GM12878 (cell line): ENCODE measurements around the gene NFATC1. TPM values are rescaled to one million over a fixed set of nuclear protein-coding genes. Genes with fewer than 3 reads are reported as not detected.

Experiments used
- ATAC-seq: fragments of 200-7000 bp; cut with Tn5 transposase; 3 replicates; pipeline ENCODE4 v1.9.1; 2020; ENCODE audit warnings: mild to moderate bottlenecking, moderate library complexity
- BruUV-seq: library from RNA; stranded (reverse); fragments of 400-500 nt; replicated peaks from 2 replicates; lab custom pipeline; 2021; lab: Mats Ljungman, UMichigan
- CTCF ChIA-PET: fragments of 300-600 bp; sonication (Branson Sonifier 250); formaldehyde crosslinking; extraction: SDS; loops from one replicate; lab custom pipeline; 2021; ENCODE audit warnings: inconsistent platforms; lab: Yijun Ruan, JAX
- POLR2A ChIA-PET: fragments of 350-600 bp; formaldehyde crosslinking; extraction: SDS; loops from one replicate; lab custom pipeline; 2021; ENCODE audit warnings: inconsistent platforms; lab: Charles Lee
- RAD21 ChIA-PET: fragments of 300-600 bp; sonication (Branson Sonifier 250); formaldehyde crosslinking; loops from one replicate; lab custom pipeline; 2023; ENCODE audit warnings: antibody characterized with exemption; ENCODE audit not compliant: unreplicated experiment; lab: Charles Lee
- SMC1A ChIA-PET: fragments of 300-600 bp; sonication (Branson Sonifier 250); formaldehyde crosslinking; loops from one replicate; lab custom pipeline; 2023; ENCODE audit not compliant: unreplicated experiment, uncharacterized antibody; lab: Charles Lee
- DNase-seq: peaks from one replicate; pipeline ENCODE4 v3.0.0-alpha.2; 2011; ENCODE audit warnings: low read depth, low spot score
- FAIRE-seq: peaks from 3 replicates; lab custom pipeline; 2011; peaks lifted over from hg19 to GRCh38; lab: Jason Lieb, UNC
- H2AFZ ChIP-seq: 2 replicates; pipeline ENCODE4 v1.6.0; 2011; ENCODE audit warnings: low read depth, low read length, control low read depth; ENCODE audit not compliant: control insufficient read depth
- H3K27ac ChIP-seq: 2 replicates; pipeline ENCODE4 v1.5.1; 2011; ENCODE audit warnings: control low read depth; ENCODE audit not compliant: control insufficient read depth, insufficient read depth
- H3K27me3 ChIP-seq, 2 experiments: replicated peaks in 1 of 2; 2 replicates each; pipeline versions ENCODE4 v1.6.0 to v1.6.1; 2011; ENCODE audit warnings: low read length in 1 of 2; ENCODE audit not compliant: control insufficient read depth in 2 of 2, insufficient read depth in 2 of 2
- H3K36me3 ChIP-seq, 2 experiments: 2 replicates each; pipeline ENCODE4 v1.5.1; 2011; ENCODE audit warnings: low read length in 1 of 2; ENCODE audit not compliant: control insufficient read depth in 2 of 2, insufficient read depth in 2 of 2
- H3K4me1 ChIP-seq: 2 replicates; pipeline ENCODE4 v1.6.1; 2011; ENCODE audit warnings: mild to moderate bottlenecking, low read length, moderate library complexity, mixed read lengths; ENCODE audit not compliant: control insufficient read depth, insufficient read depth
- H3K4me2 ChIP-seq: 2 replicates; pipeline ENCODE4 v1.6.0; 2011; ENCODE audit warnings: control low read depth; ENCODE audit not compliant: control insufficient read depth, insufficient read depth
- H3K4me3 ChIP-seq: fragments of 200-600 bp; sonication (generic); 2 replicates; pipeline ENCODE4 v1.5.1; 2016
- H3K79me2 ChIP-seq: 2 replicates; pipeline ENCODE4 v1.6.0; 2011; ENCODE audit warnings: low read length; ENCODE audit not compliant: control insufficient read depth, insufficient read depth
- H3K9ac ChIP-seq: 2 replicates; pipeline ENCODE4 v1.8.0; 2011; ENCODE audit warnings: low read length, control low read depth, mixed read lengths; ENCODE audit not compliant: control insufficient read depth, insufficient read depth
- H3K9me3 ChIP-seq: replicated peaks from 3 replicates; pipeline ENCODE4 v1.5.1; 2011; ENCODE audit warnings: mild to moderate bottlenecking, low read length; ENCODE audit not compliant: control insufficient read depth, insufficient read depth
- H4K20me1 ChIP-seq: 2 replicates; pipeline ENCODE4 v1.6.0; 2011; ENCODE audit not compliant: control insufficient read depth, insufficient read depth
- EP300 ChIP-seq, 2 experiments: fragments of 150-350 bp in 1 of 2; IDR thresholded peaks; 2 replicates each; pipeline ENCODE4 v1.6.1; 2011 to 2012; ENCODE audit warnings: low read depth in 2 of 2, low read length in 2 of 2, borderline replicate concordance in 1 of 2, improper control_type of control experiment in 1 of 2, inconsistent platforms in 1 of 2; ENCODE audit not compliant: control insufficient read depth in 1 of 2
- NR2C1 ChIP-seq: fragments of 450-650 bp; IDR thresholded peaks from 2 replicates; pipeline ENCODE4 v1.6.1; 2017; ENCODE audit warnings: antibody characterized with exemption, mild to moderate bottlenecking, moderate library complexity
- POLR2AphosphoS5 ChIP-seq: IDR thresholded peaks from 2 replicates; pipeline ENCODE4 v1.6.1; 2011; ENCODE audit warnings: mild to moderate bottlenecking, low read length, inconsistent platforms
- RBBP5 ChIP-seq: fragments of 200-600 bp; sonication (generic); conservative IDR thresholded peaks from 2 replicates; pipeline ENCODE4 v1.6.1; 2016
- RELB ChIP-seq: fragments of 450-650 bp; IDR thresholded peaks from 2 replicates; pipeline ENCODE4 v1.6.1; 2017; ENCODE audit warnings: low read depth, mild to moderate bottlenecking, moderate library complexity
- SREBF2 ChIP-seq: IDR thresholded peaks from 2 replicates; pipeline ENCODE4 v1.6.1; 2012; ENCODE audit warnings: mild to moderate bottlenecking, low read length
- STAT3 ChIP-seq: IDR thresholded peaks from 2 replicates; pipeline ENCODE4 v1.6.1; 2011; ENCODE audit warnings: low read depth, low read length, improper control_type of control experiment
- YY1 ChIP-seq: IDR thresholded peaks from 2 replicates; pipeline ENCODE4 v1.6.1; 2011; ENCODE audit warnings: low read depth, mild to moderate bottlenecking, low read length
- ZNF217 ChIP-seq: fragments of 450-650 bp; IDR thresholded peaks from 2 replicates; pipeline ENCODE4 v1.6.1; 2017; ENCODE audit warnings: antibody characterized with exemption, mild to moderate bottlenecking
- WGBS: methylation state at CpG from one replicate; pipeline ENCODE4 v1.1.6; 2016; ENCODE audit warnings: low lambda C conversion rate; ENCODE audit not compliant: insufficient replicate concordance, insufficient coverage; ENCODE audit errors: missing lambda C conversion rate; 5-methylcytosine and 5-hydroxymethylcytosine counted together
- in situ Hi-C: fragments of 300-500 bp; cut with MboI; formaldehyde crosslinking; loops from 9 replicates; pipeline ENCODE4 v1.14.3; 2018; ENCODE audit warnings: mixed read lengths
- intact Hi-C: fragments of 100-400 bp; cut with micrococcal nuclease; formaldehyde crosslinking; loops from one replicate; pipeline ENCODE4 v1.14.2; 2022; ENCODE audit not compliant: unreplicated experiment
- polyA plus RNA-seq, 11 experiments: library from polyadenylated mRNA; depleted of rRNA in 4 of 11; unstranded in 6 of 11; stranded (reverse) in 5 of 11; fragments of >200 nt; fragmentation: Nextera tagmentation in 4 of 11; fragmentation: Illumina TruSeq in 1 of 11; extraction: Ambion mirVana in 4 of 11; extraction: Trizol in 1 of 11; gene quantifications; 1 replicate in 1 of 11; 2 replicates in 10 of 11; pipeline versions ENCODE4 v1.2.1 to v1.2.3, GENCODE V29; 2011 to 2016; ENCODE audit warnings: inconsistent platforms in 2 of 11, missing spikeins in 2 of 11, low read depth in 1 of 11
- total RNA-seq, 4 experiments: library from RNA; depleted of rRNA in 3 of 4; stranded (reverse); fragments of >200 nt in 3 of 4; fragmentation: Illumina TruSeq in 1 of 4; extraction: Trizol in 1 of 4; gene quantifications; 2 replicates each; pipeline versions ENCODE4 v1.2.1 to v1.2.3, GENCODE V29; 2013 to 2021

Gene NFATC1
- total and polyA plus RNA-seq, 10 of the 15 experiments (the other 5 are each of a cell fraction or from before 2014, with no cell fraction given) = 0.84 to 20.8 (median 5.1) TPM

GRCh38 chr18:79451237-79452125 is 55.8 kb downstream of the NFATC1 start:
- no peak for ATAC-seq
- in situ Hi-C loops = no loop called here
- Histone ChIP-seq H3K27ac (no peak overlapping the region), H3K36me3 (peaks cover 0 to 8% of the 10 kb centered on the region in 2 experiments; a peak in 3 of 4 replicates), H3K4me2 (no peak overlapping the region)
- no peak for TF ChIP-seq POLR2AphosphoS5
- no peak for TF ChIP-seq EP300 (IDR thresholded peaks at IDR 0.05; ENCODE audit: borderline replicate concordance in 1 of 2, control insufficient read depth in 1 of 2, low read depth in 2 of 2, low read length in 2 of 2)
- no peak for TF ChIP-seq RELB
- TF ChIP-seq YY1 = no peak
- no peak for TF ChIP-seq RBBP5
- TF ChIP-seq STAT3 = no peak
- TF ChIP-seq SREBF2 = no peak
- TF ChIP-seq ZNF217 = no peak
- TF ChIP-seq NR2C1 = no peak
- TF ChIP-seq, all 136 proteins: peak for 0
- no peaks in the 10 kb centered on the region for H3K4me1 ChIP-seq
- no TSS peak for BruUV-seq
- H2AFZ ChIP-seq = no peak overlapping the region
- no peaks in the 10 kb centered on the region for H3K27me3 ChIP-seq
- no peaks in the 10 kb centered on the region for H3K79me2 ChIP-seq
- RAD21 ChIA-PET = no interaction called here
- SMC1A ChIA-PET = no interaction called here
- 93% methylated on average over 45 of the region's 45 CpGs for WGBS
- intact Hi-C loops = no loop called here
- no peaks in the 10 kb centered on the region for H3K9me3 ChIP-seq
- no peaks in the 10 kb centered on the region for H4K20me1 ChIP-seq
- no peak overlapping the region for H3K9ac ChIP-seq
- FAIRE-seq (no peak), DNase-seq (no peak)
- H3K4me3 ChIP-seq = no peak overlapping the region
- CTCF ChIA-PET = interaction anchor here (0.6 kb wide), 1 partner anchor 254 kb away, joined by 3 read pairs; no protein-coding TSS in a partner anchor
- POLR2A ChIA-PET = no interaction called here
